HG02981 (cell line): ENCODE results near the gene ITGAL.

Source experiments
- ATAC-seq: cut with Tn5 transposase; IDR thresholded peaks from one replicate; pipeline ENCODE4 v1.9.1; 2021; ENCODE audit warnings: mild to moderate bottlenecking, moderate library complexity; ENCODE audit not compliant: unreplicated experiment

Gene ITGAL

DNA sequence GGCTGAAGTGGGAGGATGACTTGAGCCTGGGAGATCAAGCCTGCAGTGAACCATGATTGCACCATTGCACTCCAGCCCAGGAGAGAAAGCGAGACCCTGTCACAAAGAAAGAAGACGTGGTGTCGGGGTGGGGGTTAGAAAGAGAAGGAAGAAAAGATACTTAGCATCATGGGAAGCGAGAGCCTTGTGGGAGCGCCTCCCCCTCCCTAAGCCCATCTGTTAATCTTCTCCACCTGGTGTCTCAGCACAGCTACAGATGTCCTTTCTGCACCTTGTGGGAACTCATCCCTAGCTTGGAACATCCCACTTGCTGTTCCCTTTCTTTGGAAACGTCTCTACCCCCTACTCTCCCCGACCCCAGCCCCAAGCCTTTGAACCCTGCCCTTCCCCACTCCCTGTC, 93.0 kb downstream of the ITGAL start:
- no peak for ATAC-seq

DNA sequence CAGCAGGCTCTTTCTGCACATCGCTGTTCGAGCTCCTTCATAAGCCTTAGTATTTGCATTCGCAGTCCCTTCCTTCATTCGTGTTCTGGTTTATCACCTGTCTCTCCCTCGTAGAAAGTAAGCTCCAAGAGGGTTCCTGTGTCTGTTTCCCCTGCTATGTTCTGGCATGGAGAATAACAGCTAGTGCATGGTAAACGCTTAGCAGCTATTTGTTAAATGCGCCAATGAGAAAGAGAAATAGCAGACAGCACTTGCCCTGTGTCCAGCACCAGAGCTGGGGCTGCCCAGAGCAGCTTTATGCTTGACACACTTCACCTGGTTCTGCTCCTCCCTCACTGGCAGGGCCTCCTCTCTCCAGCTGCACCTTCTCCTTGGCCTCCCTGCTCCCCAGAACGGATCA, 93.4 kb downstream of the ITGAL start:
- ATAC-seq: no peak

DNA sequence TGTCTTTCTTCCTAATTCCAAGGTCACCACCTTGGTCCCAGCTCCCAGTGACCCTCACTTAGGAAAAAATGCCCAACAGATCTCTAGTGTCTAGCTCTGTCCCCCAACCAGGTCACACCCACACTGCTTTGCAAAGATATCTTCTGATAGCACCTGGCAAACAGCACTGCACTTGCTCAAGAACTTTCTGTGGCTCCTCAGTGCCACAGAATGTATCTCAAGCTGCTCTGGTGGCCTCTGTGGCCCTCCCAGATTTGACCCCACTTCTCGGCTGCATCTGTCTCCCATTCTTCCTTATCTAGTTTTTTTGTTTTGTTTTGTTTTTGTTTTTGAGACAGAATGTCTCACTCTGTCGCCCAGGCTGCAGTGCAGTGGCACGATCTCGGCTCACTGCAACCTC, 94.0 kb downstream of the ITGAL start:
- no peak for ATAC-seq

DNA sequence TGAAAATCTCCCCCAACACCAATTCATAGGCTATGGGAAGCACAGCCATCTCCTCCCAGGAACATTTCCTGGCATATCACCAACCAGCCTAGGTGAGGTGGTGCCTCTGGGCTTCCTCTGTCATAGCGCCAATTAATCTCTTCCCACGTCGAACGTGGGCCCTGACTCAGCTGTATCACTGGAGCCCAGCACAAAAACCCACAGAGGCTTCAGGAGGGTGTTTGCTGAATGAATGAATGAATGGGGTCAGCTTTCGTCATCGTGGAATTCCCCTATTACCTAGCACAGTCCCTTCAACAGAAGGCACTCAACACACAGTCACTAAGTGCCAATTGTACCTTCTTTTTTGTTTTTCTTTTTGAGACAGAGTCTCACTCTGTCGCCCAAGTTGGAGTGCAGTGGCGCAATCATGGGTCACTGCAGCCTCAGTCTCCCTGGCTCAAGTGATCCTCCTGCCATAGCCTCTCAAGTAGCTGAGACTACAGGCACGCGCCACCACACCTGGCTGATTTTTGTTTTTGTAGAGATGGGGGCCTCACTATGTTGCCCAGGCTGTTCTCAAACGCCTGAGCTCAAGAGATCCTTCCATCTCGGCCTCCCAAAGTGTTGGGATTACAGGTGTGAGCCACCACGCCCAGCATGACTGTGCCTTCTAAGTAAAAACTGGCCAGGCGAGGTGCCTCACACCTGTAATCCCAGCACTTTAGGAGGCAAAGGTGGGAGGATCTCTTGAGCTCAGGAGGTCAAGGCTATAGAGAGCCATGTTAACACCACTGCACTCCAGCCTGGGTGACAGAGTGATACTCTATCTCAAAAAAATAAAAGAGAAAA, 94.8 kb downstream of the ITGAL start:
- no peak for ATAC-seq

DNA sequence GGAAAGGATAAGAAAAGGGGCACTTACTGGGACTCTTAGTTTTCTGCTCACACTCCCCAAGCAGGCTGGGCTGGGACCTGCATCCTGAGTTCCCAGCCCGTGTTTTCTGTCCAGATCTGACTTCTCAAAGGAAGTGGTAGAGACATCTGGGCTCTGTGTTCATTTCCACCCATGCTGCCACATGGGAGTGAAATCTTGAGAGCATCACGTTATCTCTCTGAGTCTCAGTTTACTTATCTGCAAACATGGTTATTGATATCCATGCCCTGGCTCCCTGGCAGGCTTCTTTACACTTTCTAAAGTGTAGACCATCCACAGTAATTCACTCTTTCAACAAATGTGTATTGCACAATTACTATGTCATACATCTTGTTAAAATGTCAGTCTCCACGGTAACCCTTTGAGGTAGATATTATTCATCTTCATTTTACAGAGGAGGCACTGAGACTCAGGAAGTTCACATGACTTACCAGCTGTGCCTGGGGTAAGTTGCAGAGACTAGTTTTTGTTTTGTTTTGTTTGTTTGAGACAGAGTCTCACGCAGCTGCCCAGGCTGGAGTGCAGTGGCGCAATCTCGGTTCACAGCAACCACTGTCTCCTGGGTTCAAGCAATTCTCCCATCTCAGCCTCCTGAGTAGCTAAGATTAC, 95.6 kb downstream of the ITGAL start:
- no peak for ATAC-seq

DNA sequence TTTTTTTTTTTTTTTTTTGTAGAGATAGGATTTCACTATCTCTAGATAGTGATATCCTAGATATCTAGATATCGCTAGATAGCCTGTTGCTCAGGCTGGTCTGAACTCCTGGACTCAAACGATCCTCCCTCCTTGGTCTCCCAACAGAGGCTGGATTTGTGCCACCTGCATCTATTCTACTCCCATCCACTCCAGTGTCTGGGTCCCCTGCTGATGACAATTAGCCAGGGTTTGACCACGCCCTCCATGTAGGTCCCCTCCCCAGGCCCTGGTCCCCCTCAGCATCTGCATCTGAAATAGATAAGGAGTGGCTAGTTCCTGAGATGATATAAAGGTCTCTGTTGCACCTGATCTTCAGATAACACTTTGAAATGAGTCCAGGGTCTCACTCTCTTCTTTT, 96.7 kb downstream of the ITGAL start:
- no peak for ATAC-seq

DNA sequence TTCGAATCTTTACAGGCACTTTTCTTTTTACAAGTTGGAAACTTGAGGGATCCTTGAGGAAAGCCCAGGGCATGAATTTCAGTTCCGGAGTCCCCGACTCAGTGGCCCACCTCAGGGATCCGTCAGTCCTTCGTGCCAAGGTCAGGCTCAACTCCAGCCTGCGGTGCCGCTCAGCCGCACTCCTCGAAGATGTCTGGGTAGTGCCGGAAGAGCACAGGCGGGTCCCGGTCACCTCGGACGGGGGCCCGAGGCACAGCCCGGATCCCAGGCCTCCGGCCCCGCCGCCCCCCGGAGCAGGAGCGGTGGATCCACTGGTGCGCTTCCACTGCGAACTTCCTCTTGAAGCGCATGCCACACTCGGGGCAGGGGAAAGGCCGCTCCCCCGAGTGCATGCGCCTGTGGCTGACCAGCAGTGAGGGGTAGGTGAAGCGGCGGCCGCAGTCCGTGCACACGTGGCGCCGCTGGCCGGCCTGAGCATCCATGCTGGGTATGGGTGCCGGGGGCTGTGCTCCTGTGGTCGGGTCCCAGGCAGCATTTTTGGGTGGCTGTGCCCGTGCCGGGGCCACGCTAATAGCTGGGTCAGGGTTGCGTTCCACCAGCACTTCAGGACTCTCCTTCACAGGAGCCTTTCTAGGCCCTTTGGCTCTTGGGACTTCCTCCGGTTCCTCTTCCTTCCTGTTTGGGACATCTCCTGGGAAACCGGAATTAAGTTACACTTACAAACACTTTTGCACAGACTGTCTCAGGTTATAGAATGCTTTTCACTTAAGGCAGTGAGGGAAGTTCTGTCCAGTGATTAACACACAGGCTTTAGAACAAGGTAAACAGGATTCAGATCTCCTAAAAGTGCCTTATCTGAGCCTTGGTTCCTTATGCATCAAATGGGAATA, 97.4 kb downstream of the ITGAL start:
- ATAC-seq: no peak

DNA sequence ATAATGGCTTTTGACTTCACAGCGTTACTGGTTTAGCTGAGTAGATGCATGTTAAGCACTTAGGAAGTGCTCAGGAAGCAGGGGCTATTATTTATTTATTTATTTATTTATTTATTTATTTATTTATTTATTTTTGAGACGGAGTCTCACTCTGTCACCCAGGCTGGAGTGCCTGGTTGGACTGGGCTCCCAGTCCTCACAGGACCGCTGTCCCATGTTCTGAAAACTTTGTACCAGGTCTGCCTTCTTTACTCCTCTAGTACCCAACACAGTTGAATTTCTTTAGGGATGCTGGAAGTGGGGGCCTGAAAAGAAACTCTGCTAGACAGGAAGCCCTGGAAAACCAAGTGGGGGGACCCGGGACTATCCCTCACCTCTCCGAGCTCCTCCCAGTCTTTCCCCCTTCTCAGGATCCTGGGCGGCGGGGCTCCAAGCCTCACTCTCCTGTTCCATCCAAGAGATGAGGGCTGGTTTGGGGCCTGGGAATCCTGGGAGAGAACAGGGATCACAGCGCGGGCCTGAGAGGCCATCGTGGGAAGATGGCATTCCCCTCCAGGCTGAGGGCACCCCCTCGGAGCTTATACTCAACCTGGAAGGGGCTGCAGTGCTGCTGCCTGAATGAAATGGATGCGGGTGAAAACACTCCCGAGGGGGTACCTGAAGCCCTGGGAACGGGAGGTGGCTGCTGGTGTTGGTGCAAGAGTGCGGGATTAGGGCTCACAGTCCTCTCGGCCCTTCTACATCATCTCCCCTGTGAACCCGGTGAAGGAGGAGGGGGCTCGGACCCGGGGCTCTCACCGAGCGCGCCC, 98.3 kb downstream of the ITGAL start:
- no peak for ATAC-seq

DNA sequence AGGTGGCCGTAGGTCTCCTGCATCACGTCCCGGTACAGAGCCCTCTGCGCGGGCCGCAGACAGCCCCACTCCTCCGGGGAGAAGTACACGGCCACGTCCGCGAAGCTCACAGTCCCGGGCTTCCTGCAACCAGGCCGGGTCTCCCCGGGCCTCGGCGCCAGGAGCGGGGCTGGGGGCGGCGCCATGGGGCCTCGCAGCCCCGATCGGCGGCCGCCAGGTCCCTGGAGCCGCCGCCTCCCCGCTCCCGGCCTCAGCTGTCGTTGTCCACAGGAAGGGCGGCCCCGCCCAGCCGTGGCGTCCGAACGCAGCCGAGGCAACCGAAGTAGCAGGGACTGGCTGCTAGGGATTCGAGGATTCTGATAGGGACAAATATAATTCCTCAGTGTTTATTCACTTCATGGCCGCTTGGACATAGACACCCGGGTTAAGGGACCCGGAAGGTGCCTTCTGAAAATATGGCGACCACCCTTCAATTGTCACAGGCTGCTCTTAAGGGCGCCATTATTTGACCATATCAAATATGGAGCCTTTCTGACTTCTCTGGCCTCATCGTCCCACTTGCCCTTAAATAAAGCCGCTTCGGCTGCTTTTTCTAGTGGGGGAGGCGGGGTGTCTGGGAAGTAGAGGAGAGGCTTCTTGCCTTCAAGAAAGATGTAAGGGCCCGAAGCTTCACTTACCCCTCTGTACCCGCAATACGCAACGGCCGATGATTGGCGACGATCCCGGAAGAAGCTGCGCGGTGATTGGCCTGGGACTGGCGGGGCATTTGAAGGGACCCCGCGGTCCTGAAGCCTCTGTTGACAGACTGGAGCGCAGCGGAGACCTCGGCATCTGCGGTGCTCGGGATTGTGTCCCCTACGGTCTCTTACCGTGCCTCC, 99.1 kb downstream of the ITGAL start, which contains the start of gene ZNF688:
Gene ZNF688 (minus strand): TSS at position 270 of the 878 bp plus-strand sequence. CDS start 85 bp downstream, at position 185.
- peak; percentile 70 for ATAC-seq
